ENCODE data around the gene SLC9A5.

DNA sequence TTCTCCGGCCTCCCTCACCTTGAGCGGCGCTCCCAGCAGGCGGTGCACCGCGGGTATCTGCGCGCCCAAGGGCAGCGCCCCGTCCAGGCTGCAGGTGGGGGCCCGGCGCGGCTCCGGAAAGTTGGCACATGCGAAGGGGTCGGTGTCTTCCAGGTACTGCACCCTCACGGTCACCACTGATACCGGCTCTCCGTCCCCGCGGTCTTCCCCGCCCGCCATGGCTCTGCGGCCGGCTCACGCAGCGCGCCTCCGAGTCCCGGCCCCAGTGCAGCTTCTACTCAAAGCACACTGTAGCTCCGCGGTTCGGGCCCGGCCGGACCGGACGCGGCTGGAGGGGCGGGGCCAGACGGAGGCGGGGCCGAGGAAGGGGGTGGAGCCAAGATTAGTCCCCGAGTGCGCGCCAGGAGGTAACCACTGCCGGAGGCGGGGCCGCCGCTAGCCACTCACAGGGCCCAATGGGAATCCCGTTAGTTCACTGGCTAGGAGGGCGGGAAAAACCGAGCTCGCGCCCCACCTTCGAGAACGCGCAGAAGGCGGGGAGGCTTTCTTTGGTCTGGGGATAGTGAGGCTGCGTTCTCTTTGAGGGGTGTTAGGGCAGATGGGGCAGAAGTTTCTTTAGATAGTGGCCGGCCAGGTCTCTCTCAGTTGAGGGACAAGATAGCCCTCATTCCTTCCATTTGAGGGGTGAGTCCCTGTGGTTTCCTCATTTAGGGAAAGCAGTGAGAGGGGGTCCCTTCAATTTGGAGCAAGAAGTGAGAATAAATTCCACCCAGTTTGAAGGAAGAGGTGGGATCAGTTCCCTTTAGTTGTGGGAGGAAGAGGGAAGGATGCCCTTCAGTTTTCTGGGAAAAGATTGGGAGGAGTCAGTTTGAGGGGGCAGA lies 1.3 kb upstream of the SLC9A5 start, which contains the start of gene FHOD1:
- TF ChIP-seq EGR1 (IDR thresholded peaks at IDR 0.05), result no peak
- TF ChIP-seq, protein P1, sequence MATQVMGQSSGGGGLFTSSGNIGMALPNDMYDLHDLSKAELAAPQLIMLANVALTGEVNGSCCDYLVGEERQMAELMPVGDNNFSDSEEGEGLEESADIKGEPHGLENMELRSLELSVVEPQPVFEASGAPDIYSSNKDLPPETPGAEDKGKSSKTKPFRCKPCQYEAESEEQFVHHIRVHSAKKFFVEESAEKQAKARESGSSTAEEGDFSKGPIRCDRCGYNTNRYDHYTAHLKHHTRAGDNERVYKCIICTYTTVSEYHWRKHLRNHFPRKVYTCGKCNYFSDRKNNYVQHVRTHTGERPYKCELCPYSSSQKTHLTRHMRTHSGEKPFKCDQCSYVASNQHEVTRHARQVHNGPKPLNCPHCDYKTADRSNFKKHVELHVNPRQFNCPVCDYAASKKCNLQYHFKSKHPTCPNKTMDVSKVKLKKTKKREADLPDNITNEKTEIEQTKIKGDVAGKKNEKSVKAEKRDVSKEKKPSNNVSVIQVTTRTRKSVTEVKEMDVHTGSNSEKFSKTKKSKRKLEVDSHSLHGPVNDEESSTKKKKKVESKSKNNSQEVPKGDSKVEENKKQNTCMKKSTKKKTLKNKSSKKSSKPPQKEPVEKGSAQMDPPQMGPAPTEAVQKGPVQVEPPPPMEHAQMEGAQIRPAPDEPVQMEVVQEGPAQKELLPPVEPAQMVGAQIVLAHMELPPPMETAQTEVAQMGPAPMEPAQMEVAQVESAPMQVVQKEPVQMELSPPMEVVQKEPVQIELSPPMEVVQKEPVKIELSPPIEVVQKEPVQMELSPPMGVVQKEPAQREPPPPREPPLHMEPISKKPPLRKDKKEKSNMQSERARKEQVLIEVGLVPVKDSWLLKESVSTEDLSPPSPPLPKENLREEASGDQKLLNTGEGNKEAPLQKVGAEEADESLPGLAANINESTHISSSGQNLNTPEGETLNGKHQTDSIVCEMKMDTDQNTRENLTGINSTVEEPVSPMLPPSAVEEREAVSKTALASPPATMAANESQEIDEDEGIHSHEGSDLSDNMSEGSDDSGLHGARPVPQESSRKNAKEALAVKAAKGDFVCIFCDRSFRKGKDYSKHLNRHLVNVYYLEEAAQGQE (IDR thresholded peaks at IDR 0.05; ENCODE audit: low read depth), result no peak
- TF ChIP-seq RAD21 (IDR thresholded peaks at IDR 0.05; ENCODE audit: low read depth), result no peak
- TF ChIP-seq EP300 (IDR thresholded peaks at IDR 0.05; ENCODE audit: borderline replicate concordance), result no peak
